Nucleus accumbens (tissue), 56 donors: ENCODE results near the gene DDX54.

Source experiments
- DNase-seq, 56 donors: peaks; one replicate each; lab custom pipeline; 2025; lab: John Stamatoyannopoulos, UW

Gene DDX54

GRCh38 chr12:113165521-113166450, 19.5 kb downstream of the DDX54 start:
- DNase-seq, result no peak

- DNase-seq, result no peak
Measured at GRCh38 chr12:113164014-113164413, 21.3 kb downstream of the DDX54 start.

- DNase-seq, result no peak
Measured at GRCh38 chr12:113163030-113163360, 22.3 kb downstream of the DDX54 start.

- peak in 12 of 56 donors; percentile 4 to 41 (median 20) for DNase-seq
Measured at GRCh38 chr12:113162102-113163029, 22.9 kb downstream of the DDX54 start.

- DNase-seq, result peak in 48 of 56 donors; percentile 4 to 97 (median 78)
Measured at GRCh38 chr12:113161415-113162016, 23.8 kb downstream of the DDX54 start.

GRCh38 chr12:113159937-113160336, 25.3 kb downstream of the DDX54 start:
- peak in 40 of 56 donors; percentile 6 to 89 (median 54) for DNase-seq

- no peak for DNase-seq
Measured at GRCh38 chr12:113158439-113159203, 26.7 kb downstream of the DDX54 start.

GRCh38 chr12:113157218-113157859, 27.9 kb downstream of the DDX54 start:
- DNase-seq, result no peak

- no peak for DNase-seq
Measured at GRCh38 chr12:113155646-113156045, 29.6 kb downstream of the DDX54 start.

- DNase-seq, result peak in 1 of 56 donors; percentile 12
Measured at GRCh38 chr12:113155060-113155459, 30.2 kb downstream of the DDX54 start.

GRCh38 chr12:113154351-113154973, 30.8 kb downstream of the DDX54 start:
- DNase-seq, result peak in 32 of 56 donors; percentile 8 to 76 (median 44)

- DNase-seq, result peak in 49 of 56 donors; percentile 20 to 82 (median 56)
Measured at GRCh38 chr12:113152835-113153814, 32.2 kb downstream of the DDX54 start.

- DNase-seq, result no peak
Measured at GRCh38 chr12:113152196-113152834, 33.0 kb downstream of the DDX54 start.

GRCh38 chr12:113151655-113152054, 33.6 kb downstream of the DDX54 start:
- DNase-seq, result no peak

- peak in 51 of 56 donors; percentile 13 to 85 (median 56) for DNase-seq
Measured at GRCh38 chr12:113149361-113150150, 35.7 kb downstream of the DDX54 start, which contains the start of gene CFAP73. Gene CFAP73, plus strand, starts transcription at chr12:113149724. Its CDS starts 134 bp downstream, at chr12:113149858.

- DNase-seq, result no peak
Measured at GRCh38 chr12:113146999-113147398, 38.3 kb downstream of the DDX54 start.
